GM12878 (cell line): ENCODE data around the gene ETV6.

ENCODE experiments used
- BCL3 ChIP-seq: IDR thresholded peaks from 2 replicates; pipeline ENCODE4 v1.6.1; 2011; ENCODE audit warnings: borderline replicate concordance, low read depth, mild to moderate bottlenecking, moderate library complexity, low read length; ENCODE audit not compliant: insufficient read depth, poor library complexity, severe bottlenecking
- CEBPB ChIP-seq, 2 experiments: fragments of 150-350 bp in 1 of 2; IDR thresholded peaks; 2 replicates each; pipeline ENCODE4 v1.6.1; 2012 to 2014; ENCODE audit warnings: low read depth in 2 of 2, low read length in 2 of 2, borderline replicate concordance in 1 of 2, inconsistent platforms in 1 of 2
- CHD4 ChIP-seq: fragments of 200-600 bp; sonication (generic); IDR thresholded peaks from 2 replicates; pipeline ENCODE4 v1.6.1; 2016; ENCODE audit warnings: mild to moderate bottlenecking
- CREB1 ChIP-seq: IDR thresholded peaks from 2 replicates; pipeline ENCODE4 v1.6.1; 2012; ENCODE audit warnings: low read depth, mild to moderate bottlenecking, inconsistent platforms
- EGR1 ChIP-seq, 2 experiments: IDR thresholded peaks; 1 replicate in 1 of 2; 2 replicates in 1 of 2; pipeline ENCODE4 v1.6.1; 2011 to 2012; ENCODE audit warnings: low read depth in 2 of 2, low read length in 2 of 2, borderline replicate concordance in 1 of 2, mild to moderate bottlenecking in 1 of 2, moderate library complexity in 1 of 2
- MXI1 ChIP-seq: fragments of 150-350 bp; IDR thresholded peaks from 2 replicates; pipeline ENCODE4 v1.6.1; 2011; ENCODE audit warnings: low read depth, mild to moderate bottlenecking, inconsistent platforms, low read length, improper control_type of control experiment
- PBX3 ChIP-seq: IDR thresholded peaks from 2 replicates; pipeline ENCODE4 v1.6.1; 2011; ENCODE audit warnings: mild to moderate bottlenecking, low read depth, low read length, moderate library complexity; ENCODE audit not compliant: insufficient replicate concordance
- POLR2AphosphoS5 ChIP-seq: IDR thresholded peaks from 2 replicates; pipeline ENCODE4 v1.6.1; 2011; ENCODE audit warnings: mild to moderate bottlenecking, low read length, inconsistent platforms
- SKIL ChIP-seq: fragments of 450-650 bp; IDR thresholded peaks from 2 replicates; pipeline ENCODE4 v1.6.1; 2017; ENCODE audit warnings: mild to moderate bottlenecking, low read depth, inconsistent platforms; ENCODE audit not compliant: poor library complexity, severe bottlenecking
- SMC3 ChIP-seq: IDR thresholded peaks from 2 replicates; pipeline ENCODE4 v1.6.1; 2011; ENCODE audit warnings: low read length, improper control_type of control experiment, borderline replicate concordance
- YBX1 ChIP-seq: fragments of 450-650 bp; IDR thresholded peaks from 2 replicates; pipeline ENCODE4 v1.6.1; 2016; ENCODE audit warnings: antibody characterized with exemption
- ZBTB40 ChIP-seq: fragments of 450-650 bp; IDR thresholded peaks from 2 replicates; pipeline ENCODE4 v1.6.1; 2016; ENCODE audit warnings: mild to moderate bottlenecking, moderate library complexity, borderline replicate concordance

GRCh38 chr12:11639454-11639853 is 10.0 kb upstream of the ETV6 start:
- TF ChIP-seq YBX1: no peak
- no peak for TF ChIP-seq BCL3
- no peak for TF ChIP-seq POLR2AphosphoS5
- TF ChIP-seq CREB1: no peak
- TF ChIP-seq CHD4: no peak
- no peak for TF ChIP-seq ZBTB40
- TF ChIP-seq CEBPB (IDR thresholded peaks at IDR 0.05; ENCODE audit: borderline replicate concordance in 1 of 2, low read depth in 2 of 2, low read length in 2 of 2): no peak
- TF ChIP-seq PBX3: no peak
- no peak for TF ChIP-seq SKIL
- TF ChIP-seq SMC3: no peak
- TF ChIP-seq MXI1: no peak
- no peak for TF ChIP-seq EGR1 (IDR thresholded peaks at IDR 0.05; ENCODE audit: borderline replicate concordance in 1 of 2, low read depth in 2 of 2, low read length in 2 of 2)
